Raji (cell line): ENCODE data around the gene SLC4A5.

Experiments
- POLR2A ChIP-seq: IDR thresholded peaks from 2 replicates; pipeline ENCODE4 v1.6.1; 2011; ENCODE audit warnings: low read depth, low read length, control low read depth; ENCODE audit not compliant: insufficient read depth

The SLC4A5 gene

GRCh38 chr2:74301262-74301661, 42.0 kb downstream of the SLC4A5 start:
- TF ChIP-seq POLR2A: no peak

GRCh38 chr2:74300506-74300905, 42.7 kb downstream of the SLC4A5 start:
- TF ChIP-seq POLR2A: no peak

DNA sequence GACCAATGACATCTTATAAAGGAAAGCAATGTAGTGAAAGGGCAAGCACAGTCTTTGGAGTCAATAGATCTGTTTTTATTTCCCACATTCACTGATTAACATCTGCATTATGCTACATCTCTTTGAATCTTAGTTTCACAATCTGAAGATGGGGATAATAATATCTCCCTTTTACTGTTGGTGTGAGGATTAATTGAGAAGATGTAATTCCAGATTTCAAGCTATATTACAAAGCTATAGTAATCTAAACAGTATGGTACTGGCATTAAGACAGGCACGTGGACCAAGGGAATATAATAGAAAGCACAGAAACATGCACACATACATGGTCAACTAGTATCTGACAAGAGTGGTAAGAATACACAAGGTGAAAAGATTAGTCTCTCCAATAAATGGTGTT, 45.3 kb downstream of the SLC4A5 start:
- no peak for TF ChIP-seq POLR2A

DNA sequence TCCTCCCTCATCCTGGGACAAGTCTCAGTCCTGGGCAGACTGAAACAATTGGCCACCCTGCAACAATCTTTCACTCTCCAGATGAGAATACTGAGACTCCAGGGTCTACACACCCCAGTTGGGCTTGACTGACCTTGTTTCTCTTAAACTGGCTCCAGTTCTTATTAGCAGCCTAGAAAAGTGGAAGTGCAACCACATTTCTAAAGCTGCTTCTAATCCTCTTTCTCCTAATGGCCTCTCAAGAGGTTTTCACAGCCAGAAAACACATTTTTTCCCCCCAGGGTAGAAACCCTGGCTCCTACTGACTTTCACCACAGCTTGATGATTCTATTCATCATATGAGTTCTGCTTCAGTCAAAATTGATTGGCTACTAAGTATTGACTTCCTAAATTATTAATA, 45.8 kb downstream of the SLC4A5 start:
- no peak for TF ChIP-seq POLR2A

DNA sequence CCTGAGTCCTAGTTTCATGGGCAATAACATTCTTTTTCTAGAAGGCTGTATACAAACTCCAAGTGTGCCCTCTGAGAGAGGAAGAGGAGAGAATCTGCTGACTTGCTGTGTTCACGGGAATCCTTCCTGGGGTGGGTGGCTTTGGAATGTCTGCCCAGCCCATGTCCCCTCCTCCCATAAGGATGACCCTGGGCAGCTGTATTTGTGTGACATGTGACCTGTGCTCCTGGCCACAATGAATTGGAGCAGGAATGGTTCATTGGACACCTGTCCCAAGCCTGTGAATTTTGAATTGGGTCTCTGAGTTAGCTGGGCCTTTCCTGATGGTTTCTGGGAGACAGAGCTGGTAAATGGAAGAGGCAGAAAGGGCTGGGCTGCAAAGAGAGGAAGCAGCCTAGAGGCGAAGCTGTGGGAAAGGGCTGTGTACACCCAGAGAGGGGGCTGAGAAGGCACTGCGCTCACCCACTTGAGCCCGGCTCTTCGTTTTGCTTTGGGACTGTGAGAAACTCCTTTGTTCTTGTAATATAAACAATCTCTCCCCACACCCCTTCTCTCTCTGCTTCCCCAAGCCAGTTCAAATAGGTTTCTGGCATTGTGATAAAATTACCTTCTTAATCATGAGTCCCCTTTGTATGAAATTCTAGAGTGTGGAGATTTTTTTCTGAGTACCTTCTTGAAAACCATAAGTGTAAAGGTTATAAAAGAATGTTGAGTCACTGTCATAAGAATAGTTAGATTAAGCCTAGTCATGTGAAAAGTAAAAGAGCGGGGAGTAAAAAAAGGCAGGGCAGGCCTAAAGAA, 49.8 kb downstream of the SLC4A5 start:
- TF ChIP-seq POLR2A: no peak

- TF ChIP-seq POLR2A: no peak
Observed at GRCh38 chr2:74292751-74293150, 50.5 kb downstream of the SLC4A5 start.

- TF ChIP-seq POLR2A: no peak
Observed at GRCh38 chr2:74291886-74292621, 51.2 kb downstream of the SLC4A5 start.

DNA sequence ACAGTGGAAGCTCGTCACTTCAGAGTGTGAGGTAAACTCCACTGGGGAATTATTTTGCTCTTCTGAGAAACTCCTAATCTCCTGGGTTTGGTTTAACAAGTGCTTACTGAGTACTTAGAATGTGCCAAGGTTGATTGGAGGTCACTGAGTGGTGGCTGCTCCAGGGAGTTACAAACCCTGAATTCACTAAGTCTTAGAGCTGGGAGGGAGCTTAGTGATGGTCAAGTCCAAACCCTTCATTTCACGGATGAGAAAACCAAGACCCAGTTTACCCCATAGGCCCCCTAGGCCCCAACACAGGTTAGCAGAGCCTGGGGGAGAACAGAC, 52.0 kb downstream of the SLC4A5 start:
- TF ChIP-seq POLR2A: no peak

GRCh38 chr2:74290466-74291217, 52.6 kb downstream of the SLC4A5 start:
- TF ChIP-seq POLR2A: 0 out of 2 replicates have a peak, but pooled peaks have one; percentile 18

GRCh38 chr2:74290066-74290465, 53.1 kb downstream of the SLC4A5 start:
- TF ChIP-seq POLR2A: no peak

GRCh38 chr2:74286725-74287124, 56.5 kb downstream of the SLC4A5 start:
- no peak for TF ChIP-seq POLR2A

DNA sequence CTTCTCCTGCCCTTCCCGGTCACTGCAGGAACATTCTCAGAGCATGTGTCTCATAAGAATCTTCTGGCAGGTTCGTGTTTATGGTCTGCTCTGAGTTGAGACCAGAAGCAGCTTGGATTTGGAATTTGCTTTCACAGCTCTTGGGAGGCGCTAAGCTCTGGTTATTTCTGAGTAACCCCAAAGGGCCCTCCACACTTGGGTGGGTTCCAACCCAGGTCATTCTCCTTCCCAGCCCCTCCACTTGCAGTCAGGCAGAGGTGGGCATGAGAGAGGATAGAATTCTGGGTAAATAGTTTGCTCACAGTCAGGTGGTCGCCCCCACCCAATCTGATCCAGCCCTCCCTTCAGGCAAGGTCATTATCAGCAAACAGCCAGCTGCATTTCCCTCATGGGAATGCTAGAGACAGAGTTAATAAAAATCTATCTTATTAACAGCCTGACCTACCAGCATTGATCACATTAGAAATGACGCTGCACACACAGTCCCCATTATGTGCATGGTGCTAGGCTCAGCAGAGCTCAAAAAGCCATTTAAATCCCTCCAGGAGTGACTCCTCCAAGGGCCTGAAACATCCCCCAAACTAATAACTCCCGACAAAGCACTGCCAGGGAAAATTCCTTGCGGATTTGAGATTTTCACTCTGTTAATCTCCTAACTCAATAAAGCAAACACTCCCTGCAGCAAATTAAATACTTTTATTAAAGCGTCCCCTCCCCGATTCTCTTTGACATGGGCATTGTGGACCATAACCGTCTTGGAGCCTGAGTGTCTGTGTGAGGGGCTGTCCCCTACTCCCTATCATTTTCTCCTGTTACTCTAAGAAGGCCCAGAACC, 61.9 kb downstream of the SLC4A5 start:
- TF ChIP-seq POLR2A: no peak

GRCh38 chr2:74278694-74279093, 64.5 kb downstream of the SLC4A5 start:
- no peak for TF ChIP-seq POLR2A

DNA sequence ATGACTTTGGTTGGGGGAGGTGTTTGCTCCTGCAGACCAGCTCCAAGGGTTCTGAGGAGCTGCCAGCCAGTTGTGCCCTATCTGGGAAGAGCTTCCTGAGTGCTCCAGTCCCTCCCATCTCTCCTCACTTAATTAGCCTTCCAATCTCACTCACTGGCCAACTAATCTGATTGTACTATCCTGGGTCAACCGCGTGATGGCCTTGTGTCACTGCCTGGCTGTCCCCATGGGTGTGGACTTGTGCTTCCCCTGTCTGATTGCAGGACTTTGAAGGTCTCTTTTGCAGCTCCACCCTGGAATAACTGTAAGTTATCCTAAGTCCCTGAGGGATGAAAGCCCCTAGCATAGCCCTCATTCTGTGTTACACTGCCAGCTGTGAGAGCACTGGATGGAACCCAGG, 65.0 kb downstream of the SLC4A5 start:
- TF ChIP-seq POLR2A: no peak

DNA sequence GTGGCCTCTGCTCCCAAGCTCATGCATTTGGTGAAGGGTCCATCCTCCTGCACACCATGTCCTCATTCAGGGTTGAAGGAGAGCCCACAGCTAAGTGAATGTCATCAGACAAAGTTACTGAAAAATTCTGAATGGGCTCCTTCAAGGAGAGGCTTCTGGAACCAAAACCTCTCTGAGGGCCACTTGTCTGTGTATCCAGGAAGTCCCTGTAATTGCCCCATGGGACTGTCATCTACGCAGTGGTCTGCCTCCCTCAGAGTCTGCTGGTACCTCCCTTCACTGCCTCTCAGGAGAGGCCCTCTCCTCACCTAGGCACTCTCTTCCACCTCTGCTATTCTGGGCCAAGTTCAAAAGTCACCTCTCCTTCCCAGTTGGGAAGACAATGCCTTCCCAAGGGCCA, 68.0 kb downstream of the SLC4A5 start:
- TF ChIP-seq POLR2A: no peak

DNA sequence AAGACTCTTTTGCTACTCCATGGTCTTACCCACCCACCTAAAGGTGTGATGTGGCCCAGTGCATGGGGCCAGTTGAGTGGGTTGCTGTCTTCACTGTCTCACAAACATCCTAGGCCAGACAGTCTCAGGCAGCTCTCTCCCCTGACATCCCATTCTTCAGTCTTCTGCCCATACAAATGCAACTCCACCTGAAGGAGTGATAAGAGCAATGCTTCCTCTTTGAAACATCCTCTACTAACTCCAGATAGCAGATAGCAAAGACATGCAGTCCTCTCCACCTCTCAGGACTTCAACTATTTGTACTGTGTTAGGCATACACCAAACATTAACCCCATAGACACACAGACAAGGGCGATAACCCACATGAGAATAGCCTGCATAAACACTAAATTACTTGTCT, 73.5 kb downstream of the SLC4A5 start:
- TF ChIP-seq POLR2A: no peak

GRCh38 chr2:74267068-74267467, 76.1 kb downstream of the SLC4A5 start:
- TF ChIP-seq POLR2A: no peak
